Epithelial cell of esophagus (primary cell): ENCODE data around the gene KCNC1.
A peak's percentile ranks its signal among the peaks of the same experiment; 100 is the strongest.

Experiments used
- DNase-seq: peaks from one replicate; pipeline ENCODE4 v3.0.0; 2010; ENCODE audit warnings: low read depth
- H3K4me3 ChIP-seq: 2 replicates; pipeline ENCODE4 v1.5.1; 2011; ENCODE audit warnings: mild to moderate bottlenecking, low read length, control low read depth
- TF ChIP-seq, protein P1 (sequence below): IDR thresholded peaks from 2 replicates; pipeline ENCODE4 v1.5.1; 2011; ENCODE audit warnings: low read depth, mild to moderate bottlenecking, low read length, control low read depth, inconsistent platforms; ENCODE audit not compliant: insufficient read depth; ENCODE audit errors: missing control alignments

Gene KCNC1

GRCh38 chr11:17700991-17701390, 33.6 kb upstream of the KCNC1 start:
- H3K4me3 ChIP-seq, result no peak overlapping the region
- DNase-seq, result peak; percentile 83
- TF ChIP-seq, protein P1, sequence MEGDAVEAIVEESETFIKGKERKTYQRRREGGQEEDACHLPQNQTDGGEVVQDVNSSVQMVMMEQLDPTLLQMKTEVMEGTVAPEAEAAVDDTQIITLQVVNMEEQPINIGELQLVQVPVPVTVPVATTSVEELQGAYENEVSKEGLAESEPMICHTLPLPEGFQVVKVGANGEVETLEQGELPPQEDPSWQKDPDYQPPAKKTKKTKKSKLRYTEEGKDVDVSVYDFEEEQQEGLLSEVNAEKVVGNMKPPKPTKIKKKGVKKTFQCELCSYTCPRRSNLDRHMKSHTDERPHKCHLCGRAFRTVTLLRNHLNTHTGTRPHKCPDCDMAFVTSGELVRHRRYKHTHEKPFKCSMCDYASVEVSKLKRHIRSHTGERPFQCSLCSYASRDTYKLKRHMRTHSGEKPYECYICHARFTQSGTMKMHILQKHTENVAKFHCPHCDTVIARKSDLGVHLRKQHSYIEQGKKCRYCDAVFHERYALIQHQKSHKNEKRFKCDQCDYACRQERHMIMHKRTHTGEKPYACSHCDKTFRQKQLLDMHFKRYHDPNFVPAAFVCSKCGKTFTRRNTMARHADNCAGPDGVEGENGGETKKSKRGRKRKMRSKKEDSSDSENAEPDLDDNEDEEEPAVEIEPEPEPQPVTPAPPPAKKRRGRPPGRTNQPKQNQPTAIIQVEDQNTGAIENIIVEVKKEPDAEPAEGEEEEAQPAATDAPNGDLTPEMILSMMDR, result no peak

- DNase-seq, result no peak
- TF ChIP-seq, protein P1, result no peak
Measured at GRCh38 chr11:17702876-17703275, 31.7 kb upstream of the KCNC1 start.

GRCh38 chr11:17703951-17704350, 30.6 kb upstream of the KCNC1 start:
- DNase-seq, result no peak
- H3K4me3 ChIP-seq, result no peak overlapping the region
- TF ChIP-seq, protein P1, result no peak

More at GRCh38 chr11:17702876-17703275, 31.7 kb upstream of the KCNC1 start:
- H3K4me3 ChIP-seq, result no peak overlapping the region

DNA sequence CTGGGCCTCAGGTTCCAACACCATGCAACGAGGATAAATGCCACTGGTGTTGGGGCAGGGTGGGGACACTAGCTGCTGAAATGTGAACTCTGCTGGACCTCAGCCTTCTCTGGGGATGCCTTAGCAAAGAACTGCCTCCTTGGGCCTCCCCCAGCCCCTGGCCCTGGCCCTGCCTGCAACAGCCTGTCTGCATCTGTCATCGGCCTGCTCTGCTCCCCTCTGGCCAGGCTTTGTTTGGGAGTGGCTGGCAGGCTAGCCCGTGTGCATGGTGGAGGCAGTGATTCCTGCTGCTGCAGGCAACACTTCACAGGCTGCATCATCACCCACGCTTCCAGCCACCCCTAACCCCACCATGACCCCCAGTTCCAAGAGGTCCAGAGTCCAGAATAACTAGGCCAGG, 26.8 kb upstream of the KCNC1 start:
- DNase-seq, result no peak
- TF ChIP-seq, protein P1, result no peak

GRCh38 chr11:17711836-17712235, 22.7 kb upstream of the KCNC1 start:
- TF ChIP-seq, protein P1, result no peak
- H3K4me3 ChIP-seq, result no peak overlapping the region
- DNase-seq, result no peak

More for the DNA sequence above, 26.8 kb upstream of the KCNC1 start:
- H3K4me3 ChIP-seq, result no peak overlapping the region

DNA sequence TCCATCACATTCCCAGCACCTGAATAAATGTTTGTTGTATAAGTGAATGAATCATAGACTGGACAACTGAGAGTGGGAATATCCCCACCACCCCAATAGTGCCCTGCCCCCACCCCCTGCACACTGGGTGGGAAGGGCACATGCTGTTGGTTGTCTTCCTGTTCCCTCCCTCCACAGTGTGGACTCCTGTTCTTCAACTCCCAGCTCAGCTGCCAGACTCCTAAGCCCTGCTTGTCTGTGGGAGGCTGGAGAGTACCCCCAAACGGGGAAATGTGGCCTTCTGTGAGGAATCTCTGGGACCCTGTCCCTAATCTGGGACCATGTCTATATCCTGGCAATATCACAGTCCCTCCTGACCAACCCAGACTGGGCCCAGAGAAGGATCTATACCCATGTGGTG, 20.7 kb upstream of the KCNC1 start:
- TF ChIP-seq, protein P1, result no peak
- no peak overlapping the region for H3K4me3 ChIP-seq
- DNase-seq, result no peak

GRCh38 chr11:17714356-17714854, 20.2 kb upstream of the KCNC1 start:
- no peak for DNase-seq
- no peak overlapping the region for H3K4me3 ChIP-seq
- TF ChIP-seq, protein P1, result no peak
